ENCODE results near the gene PTPRT.

- TF ChIP-seq CTCF (IDR thresholded peaks at IDR 0.05): no peak
- TF ChIP-seq EP300 (IDR thresholded peaks at IDR 0.05): no peak
- no peak for TF ChIP-seq POLR2A (IDR thresholded peaks at IDR 0.05)
Observed at GRCh38 chr20:42756991-42757390, 432.7 kb downstream of the PTPRT start.

Measured in ovary (tissue), 3 donors.